NCI-H128 (cell line): Measurements from ENCODE around the gene ENSA.
"Not testable (repeated sequence)": the region's sequence is repeated elsewhere in the genome, so short reads cannot be mapped to it uniquely, and the experiment has no call there.

Experiments used
- DNase-seq: peaks from one replicate; lab custom pipeline; 2025; ENCODE audit not compliant: unreplicated experiment; lab: John Stamatoyannopoulos, UW

ENSA gene, protein sequence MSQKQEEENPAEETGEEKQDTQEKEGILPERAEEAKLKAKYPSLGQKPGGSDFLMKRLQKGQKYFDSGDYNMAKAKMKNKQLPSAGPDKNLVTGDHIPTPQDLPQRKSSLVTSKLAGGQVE

DNA sequence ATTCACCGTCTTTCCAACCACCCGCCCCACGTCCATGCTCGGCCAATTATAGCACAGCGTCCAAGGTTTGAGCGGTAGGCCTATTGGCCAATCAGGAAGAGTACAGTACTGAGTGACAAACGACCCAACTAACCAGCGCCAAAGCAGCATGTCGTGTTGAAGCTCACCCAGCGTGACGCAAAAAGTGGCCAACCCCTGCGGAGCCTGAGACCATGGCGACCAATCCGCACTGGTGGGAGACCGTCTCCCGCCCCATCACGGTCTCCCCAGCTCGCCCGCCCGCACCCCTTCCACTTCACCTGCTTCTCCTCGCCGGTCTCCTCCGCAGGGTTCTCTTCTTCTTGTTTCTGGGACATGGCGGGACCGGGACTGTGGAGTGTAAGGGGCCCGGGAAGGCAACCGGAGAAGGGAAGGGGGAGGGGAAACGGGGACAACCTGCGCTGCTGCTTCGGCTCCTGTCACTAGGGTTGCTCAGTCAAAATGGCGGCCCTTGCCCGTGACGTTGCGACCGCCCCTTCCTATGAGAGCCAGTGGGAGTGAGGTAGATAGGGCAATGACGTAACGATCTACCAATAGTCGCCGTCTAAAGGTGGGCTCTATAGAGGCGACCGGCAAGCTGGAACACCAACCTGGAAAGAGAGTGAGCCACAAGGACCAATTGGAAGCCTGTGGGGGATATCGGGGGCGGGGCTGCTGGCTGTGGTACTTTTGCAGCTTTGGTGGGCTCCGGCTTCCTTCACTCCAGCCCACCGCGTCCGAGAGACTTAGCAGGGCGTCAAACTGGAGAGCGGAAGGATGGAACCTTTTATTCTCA, at the start of gene ENSA:
Gene ENSA (minus strand): TSS at position 498 of the 814 bp plus-strand sequence. CDS start 142 bp downstream, at position 356.
- peak; percentile 99 for DNase-seq

- no peak for DNase-seq
Observed at GRCh38 chr1:150678988-150679387, 49.6 kb upstream of the ENSA start.

GRCh38 chr1:150674881-150675280, 45.5 kb upstream of the ENSA start:
- no peak for DNase-seq

DNA sequence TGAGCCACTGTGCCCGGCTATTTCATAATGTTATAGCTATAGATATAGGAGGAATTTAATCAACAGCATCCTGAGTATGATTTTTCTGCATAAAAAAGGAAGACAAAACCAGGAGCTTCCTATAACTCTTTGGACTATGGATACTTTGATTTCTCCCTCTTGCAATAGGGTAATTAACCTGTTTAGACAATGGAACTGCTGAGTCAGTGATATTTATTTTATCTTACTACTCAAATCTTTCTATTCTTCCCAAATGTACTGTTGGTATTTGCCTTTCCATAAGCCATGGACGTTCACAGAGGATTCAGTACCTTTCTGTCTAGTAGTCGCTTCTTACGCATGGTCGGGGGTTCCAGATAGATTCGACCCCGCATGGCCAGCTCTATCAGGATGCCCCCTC, 33.9 kb upstream of the ENSA start:
- DNase-seq: no peak

- DNase-seq: no peak
Observed at GRCh38 chr1:150662811-150663210, 33.4 kb upstream of the ENSA start.

DNA sequence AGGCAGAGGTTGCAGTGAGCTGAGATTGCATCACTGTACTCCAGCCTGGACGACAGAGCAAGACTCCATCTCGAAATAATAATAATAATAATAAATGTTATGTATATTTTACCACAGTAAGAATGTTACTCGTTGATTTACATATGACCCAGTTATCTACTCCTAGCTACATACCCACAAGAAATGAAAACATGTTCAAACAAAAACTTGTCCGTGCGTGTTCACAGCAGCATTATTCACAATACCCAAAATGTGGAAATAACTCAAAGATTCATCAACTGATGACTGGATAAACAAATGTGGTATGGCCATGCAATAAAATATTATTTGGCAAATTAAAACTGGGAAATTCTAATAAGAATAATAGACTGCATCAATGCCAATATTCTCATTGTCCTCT, 31.7 kb upstream of the ENSA start:
- DNase-seq: no peak

- no peak for DNase-seq
Observed at GRCh38 chr1:150660584-150660983, 31.2 kb upstream of the ENSA start.

GRCh38 chr1:150657064-150657463, 27.7 kb upstream of the ENSA start:
- not testable (repeated sequence) for DNase-seq

- not testable (repeated sequence) for DNase-seq
Observed at GRCh38 chr1:150654635-150655034, 25.2 kb upstream of the ENSA start.

- DNase-seq: no peak
Observed at GRCh38 chr1:150650193-150650592, 20.8 kb upstream of the ENSA start.

DNA sequence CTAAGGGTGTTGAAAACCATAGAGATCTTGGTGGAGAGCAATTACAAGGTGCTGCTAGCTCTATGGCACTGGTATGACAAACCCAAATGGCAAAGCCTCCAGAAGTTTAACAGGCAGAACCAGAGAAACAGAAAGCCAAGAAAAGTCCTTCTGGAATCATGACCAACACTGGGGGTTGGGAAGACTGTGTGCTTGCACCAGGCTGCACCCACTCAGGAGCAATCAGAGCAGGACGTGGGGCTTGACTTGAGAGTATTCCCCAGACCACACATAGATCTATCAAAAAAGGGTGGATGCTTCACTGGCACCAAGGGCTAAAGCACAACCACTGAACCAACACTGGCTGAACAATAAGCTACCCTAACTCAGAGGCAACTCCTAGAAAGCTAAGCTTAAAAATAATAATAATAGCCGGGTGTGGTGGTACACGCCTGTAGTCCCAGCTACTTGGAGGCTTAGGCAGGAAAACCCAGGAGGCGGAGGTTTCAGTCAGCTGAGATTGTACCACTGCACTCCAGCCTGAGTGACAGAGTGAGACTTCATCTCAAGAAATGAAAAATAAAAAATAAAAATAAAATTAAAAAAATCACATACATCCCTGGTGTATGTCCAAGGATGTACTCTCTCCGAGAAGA, 20.1 kb upstream of the ENSA start:
- no peak for DNase-seq

- no peak for DNase-seq
Observed at GRCh38 chr1:150642296-150642695, 12.9 kb upstream of the ENSA start.

DNA sequence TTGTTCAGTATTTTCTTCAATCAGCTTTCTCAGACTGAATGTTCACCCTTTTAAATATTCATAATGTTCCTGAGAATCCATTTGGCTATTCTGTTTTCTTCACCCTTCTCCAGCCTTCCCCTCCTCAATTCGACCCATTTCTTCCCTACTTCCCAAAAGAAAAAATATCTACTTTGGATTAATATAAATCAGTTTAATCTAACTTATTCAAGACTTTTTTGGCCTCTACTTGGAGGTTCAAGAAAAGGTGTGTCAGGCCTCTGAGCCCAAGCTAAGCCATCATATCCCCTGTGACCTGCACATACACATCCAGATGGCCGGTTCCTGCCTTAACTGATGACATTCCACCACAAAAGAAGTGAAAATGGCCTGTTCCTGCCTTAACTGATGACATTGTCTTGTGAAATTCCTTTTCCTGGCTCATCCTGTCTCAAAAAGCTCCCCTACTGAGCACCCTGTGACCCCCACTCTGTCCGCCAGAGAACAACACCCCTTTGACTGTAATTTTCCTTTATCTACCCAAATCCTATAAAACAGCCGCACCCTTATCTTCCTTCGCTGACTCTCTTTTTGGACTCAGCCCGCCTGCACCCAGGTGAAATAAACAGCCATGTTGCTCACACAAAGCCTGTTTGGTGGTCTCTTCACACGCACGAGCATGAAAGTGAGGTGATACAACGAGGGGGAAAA, 11.9 kb upstream of the ENSA start:
- not testable (repeated sequence) for DNase-seq

DNA sequence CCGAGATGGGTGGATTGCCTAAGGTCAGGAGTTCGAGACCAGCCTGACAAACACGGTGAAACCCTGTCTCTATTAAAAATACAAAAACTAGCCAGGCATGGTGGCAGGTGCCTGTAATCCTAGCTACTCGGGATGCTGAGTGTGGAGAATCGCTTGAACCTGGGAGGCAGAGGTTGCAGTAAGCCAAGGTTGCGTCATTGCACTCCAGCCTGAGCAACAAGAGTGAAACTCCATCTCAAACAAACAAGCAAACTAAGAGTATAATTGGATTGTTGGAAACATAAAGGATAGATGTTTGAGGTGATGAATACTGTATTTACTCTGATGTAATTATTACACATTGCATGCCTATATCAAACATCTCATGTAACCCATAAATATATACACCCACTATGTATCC, 9.0 kb upstream of the ENSA start:
- DNase-seq: not testable (repeated sequence)

GRCh38 chr1:150634839-150635622, 5.6 kb upstream of the ENSA start:
- not testable (repeated sequence) for DNase-seq

DNA sequence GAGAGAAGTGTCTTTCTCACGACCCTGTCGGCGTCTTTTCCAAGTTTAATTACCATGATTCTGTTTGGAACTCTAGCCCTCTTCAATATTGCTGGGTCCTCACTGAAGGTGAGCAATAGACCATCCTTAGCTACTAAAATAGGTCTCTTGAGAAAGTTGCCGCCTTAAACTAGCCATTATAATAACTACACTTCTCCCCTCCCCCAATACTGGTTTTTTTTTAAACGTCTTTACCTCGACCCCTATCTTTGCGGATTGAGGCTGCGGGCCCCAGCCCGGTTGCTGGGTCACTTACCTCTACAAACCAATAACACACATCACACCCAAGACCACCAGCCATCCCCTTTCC, 672 bp downstream of the ENSA start:
- no peak for DNase-seq

- no peak for DNase-seq
Observed at GRCh38 chr1:150627826-150628410, 1.5 kb downstream of the ENSA start.

GRCh38 chr1:150626150-150626549, 3.3 kb downstream of the ENSA start:
- DNase-seq: no peak

- not testable (repeated sequence) for DNase-seq
Observed at GRCh38 chr1:150624546-150624945, 4.9 kb downstream of the ENSA start.

DNA sequence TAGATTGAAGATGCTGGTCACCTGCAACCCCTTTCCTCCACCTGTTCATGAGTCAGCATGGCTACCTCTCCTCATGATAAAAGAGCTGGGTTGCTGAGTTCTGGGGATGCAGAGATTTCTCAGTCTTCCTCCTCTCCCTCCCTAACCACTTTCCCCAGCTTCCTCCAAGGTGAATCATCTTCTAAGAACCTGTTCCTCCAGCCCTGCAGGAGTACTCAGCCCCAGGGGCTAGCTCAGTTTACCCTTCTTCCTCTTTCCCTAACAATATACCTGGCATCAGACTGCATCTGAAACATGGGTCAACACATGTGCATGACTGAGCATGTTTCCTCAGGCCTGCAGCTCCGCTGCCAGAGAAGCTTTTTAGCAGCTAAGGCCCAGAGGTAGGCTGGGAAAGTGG, 5.3 kb downstream of the ENSA start:
- not testable (repeated sequence) for DNase-seq
